Measurements from ENCODE around the gene SPATA45.

DNA sequence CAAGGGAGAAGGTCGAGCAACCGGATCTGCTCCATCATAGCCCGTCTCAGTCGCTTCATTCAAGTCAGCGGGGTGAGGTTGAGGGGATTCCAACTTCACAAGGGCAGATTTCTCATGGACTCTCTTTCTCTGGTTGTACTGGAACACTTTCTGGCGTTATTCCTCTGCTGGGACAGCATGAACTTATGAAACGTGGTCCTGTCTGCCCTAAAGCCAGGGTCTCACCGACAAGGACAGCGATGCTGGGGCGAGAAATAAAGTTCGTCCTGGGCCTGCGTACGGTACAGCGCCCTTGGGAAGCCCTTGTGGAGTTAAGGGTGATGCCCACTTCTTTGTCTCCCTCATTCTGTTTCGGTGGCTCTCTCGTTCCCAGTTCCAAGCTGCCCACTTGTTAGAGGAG is 9.3 kb upstream of the SPATA45 start:
- no peak for TF ChIP-seq POLR2AphosphoS5 (IDR thresholded peaks at IDR 0.05)
- TF ChIP-seq, protein P1, sequence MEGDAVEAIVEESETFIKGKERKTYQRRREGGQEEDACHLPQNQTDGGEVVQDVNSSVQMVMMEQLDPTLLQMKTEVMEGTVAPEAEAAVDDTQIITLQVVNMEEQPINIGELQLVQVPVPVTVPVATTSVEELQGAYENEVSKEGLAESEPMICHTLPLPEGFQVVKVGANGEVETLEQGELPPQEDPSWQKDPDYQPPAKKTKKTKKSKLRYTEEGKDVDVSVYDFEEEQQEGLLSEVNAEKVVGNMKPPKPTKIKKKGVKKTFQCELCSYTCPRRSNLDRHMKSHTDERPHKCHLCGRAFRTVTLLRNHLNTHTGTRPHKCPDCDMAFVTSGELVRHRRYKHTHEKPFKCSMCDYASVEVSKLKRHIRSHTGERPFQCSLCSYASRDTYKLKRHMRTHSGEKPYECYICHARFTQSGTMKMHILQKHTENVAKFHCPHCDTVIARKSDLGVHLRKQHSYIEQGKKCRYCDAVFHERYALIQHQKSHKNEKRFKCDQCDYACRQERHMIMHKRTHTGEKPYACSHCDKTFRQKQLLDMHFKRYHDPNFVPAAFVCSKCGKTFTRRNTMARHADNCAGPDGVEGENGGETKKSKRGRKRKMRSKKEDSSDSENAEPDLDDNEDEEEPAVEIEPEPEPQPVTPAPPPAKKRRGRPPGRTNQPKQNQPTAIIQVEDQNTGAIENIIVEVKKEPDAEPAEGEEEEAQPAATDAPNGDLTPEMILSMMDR (IDR thresholded peaks at IDR 0.05): no peak
- no peak for TF ChIP-seq POLR2A (IDR thresholded peaks at IDR 0.05)
- TF ChIP-seq EP300 (IDR thresholded peaks at IDR 0.05): no peak

Measured in suprapubic skin (tissue), 4 donors.